HEK293 (cell line): ENCODE data around the gene BLOC1S5.
A peak's percentile ranks its signal among the peaks of the same experiment; 100 is the strongest.

Source experiments
- CTCF ChIA-PET: fragments of 350-600 bp; formaldehyde crosslinking; extraction: SDS; loops from one replicate; lab custom pipeline; 2021; ENCODE audit warnings: antibody characterized with exemption; lab: Yijun Ruan, JAX
- POLR2A ChIA-PET: fragments of 300-600 bp; formaldehyde crosslinking; extraction: SDS; loops from one replicate; lab custom pipeline; 2020; ENCODE audit warnings: antibody characterized with exemption, inconsistent platforms; lab: Yijun Ruan, JAX
- H3K27ac ChIP-seq: fragments of 200-500 bp; sonication (Bioruptor generic); 2 replicates; pipeline ENCODE4 v1.5.1; 2014; ENCODE audit warnings: low read depth, low read length, control low read depth, inconsistent platforms; ENCODE audit errors: extremely low read depth
- H3K36me3 ChIP-seq, 2 experiments: fragments of 200-500 bp in 1 of 2; sonication (Bioruptor generic) in 1 of 2; 1 replicate in 1 of 2; 2 replicates in 1 of 2; pipeline ENCODE4 v1.5.1; 2014 to 2017; ENCODE audit warnings: inconsistent platforms in 2 of 2, low read length in 2 of 2; ENCODE audit not compliant: control insufficient read depth in 2 of 2, insufficient read depth in 1 of 2
- H3K4me1 ChIP-seq: fragments of 200-500 bp; sonication (Bioruptor generic); 2 replicates; pipeline ENCODE4 v1.5.1; 2014; ENCODE audit warnings: mild to moderate bottlenecking, low read length, inconsistent platforms; ENCODE audit not compliant: control insufficient read depth, insufficient read depth
- H3K4me3 ChIP-seq: 2 replicates; pipeline ENCODE4 v1.5.1; 2011; ENCODE audit warnings: low read depth, mild to moderate bottlenecking, control low read depth, low read length, moderate library complexity
- H3K9me3 ChIP-seq: fragments of 200-500 bp; sonication (Bioruptor generic); 2 replicates; pipeline ENCODE4 v1.5.1; 2014; ENCODE audit warnings: low read depth, low read length, inconsistent platforms; ENCODE audit not compliant: control insufficient read depth, insufficient read depth
- ELK4 ChIP-seq: IDR thresholded peaks from 2 replicates; pipeline ENCODE4 v1.6.1; 2011; ENCODE audit warnings: mild to moderate bottlenecking, low read depth, low read length, borderline replicate concordance
- MZF1 ChIP-seq: fragments of 450-650 bp; formaldehyde crosslinking; IDR thresholded peaks from 2 replicates; pipeline ENCODE4 v1.5.1; 2017; ENCODE audit warnings: missing biosample characterization, missing genetic modification characterization, borderline replicate concordance
- OSR2 ChIP-seq: fragments of 450-650 bp; formaldehyde crosslinking; IDR thresholded peaks from 2 replicates; pipeline ENCODE4 v1.5.1; 2016; ENCODE audit warnings: missing biosample characterization, missing genetic modification characterization
- PBX3 ChIP-seq: sonication (generic); formaldehyde crosslinking; IDR thresholded peaks from 2 replicates; pipeline ENCODE4 v1.8.1; 2022; ENCODE audit warnings: mild to moderate bottlenecking, moderate library complexity, missing genetic modification reagents
- PRDM6 ChIP-seq: fragments of 450-650 bp; formaldehyde crosslinking; IDR thresholded peaks from 2 replicates; pipeline ENCODE4 v1.5.1; 2017; ENCODE audit warnings: missing biosample characterization, missing genetic modification characterization
- SCRT2 ChIP-seq: fragments of 450-650 bp; formaldehyde crosslinking; IDR thresholded peaks from 2 replicates; pipeline ENCODE4 v1.5.1; 2016; ENCODE audit warnings: missing biosample characterization, missing genetic modification characterization
- ZBTB1 ChIP-seq: fragments of 450-650 bp; formaldehyde crosslinking; IDR thresholded peaks from 2 replicates; pipeline ENCODE4 v1.5.1; 2016; ENCODE audit warnings: missing biosample characterization, missing genetic modification characterization
- ZBTB26 ChIP-seq: fragments of 450-650 bp; formaldehyde crosslinking; optimal IDR thresholded peaks from 2 replicates; pipeline ENCODE3; 2016; ENCODE audit warnings: missing biosample characterization, mild to moderate bottlenecking, missing genetic modification characterization
- ZNF366 ChIP-seq: fragments of 450-650 bp; formaldehyde crosslinking; conservative IDR thresholded peaks from 2 replicates; pipeline ENCODE4 v1.5.1; 2016; ENCODE audit warnings: missing biosample characterization, missing genetic modification characterization
- ZNF37A ChIP-seq: fragments of 450-650 bp; IDR thresholded peaks from 2 replicates; pipeline ENCODE4 v1.5.1; 2018; ENCODE audit warnings: missing biosample characterization, missing genetic modification characterization
- ZNF558 ChIP-seq: fragments of 450-650 bp; formaldehyde crosslinking; IDR thresholded peaks from 2 replicates; pipeline ENCODE4 v1.5.1; 2016; ENCODE audit warnings: missing biosample characterization, missing genetic modification characterization
- ZNF645 ChIP-seq: fragments of 450-650 bp; formaldehyde crosslinking; IDR thresholded peaks from 2 replicates; pipeline ENCODE4; 2016; ENCODE audit warnings: missing biosample characterization, missing genetic modification characterization
- ZNF654 ChIP-seq: fragments of 450-650 bp; formaldehyde crosslinking; IDR thresholded peaks from 2 replicates; pipeline ENCODE4 v1.5.1; 2016; ENCODE audit warnings: low read depth, missing biosample characterization, missing genetic modification characterization
- ZNF677 ChIP-seq: fragments of 450-650 bp; IDR thresholded peaks from 2 replicates; pipeline ENCODE4 v1.5.0; 2018; ENCODE audit warnings: missing biosample characterization, mild to moderate bottlenecking, missing genetic modification characterization, moderate library complexity
- ZNF830 ChIP-seq: fragments of 450-650 bp; IDR thresholded peaks from 2 replicates; pipeline ENCODE4 v1.5.0; 2018; ENCODE audit warnings: missing biosample characterization, missing genetic modification characterization, low read depth, mild to moderate bottlenecking, moderate library complexity

The BLOC1S5 gene

GRCh38 chr6:8060346-8060745, 3.8 kb downstream of the BLOC1S5 start:
- no peak for TF ChIP-seq ZNF366
- no peak for TF ChIP-seq ZNF558 (tag by site-specific recombination)
- TF ChIP-seq MZF1 (tag by site-specific recombination) = no peak
- TF ChIP-seq ZNF677 = no peak
- no peak for TF ChIP-seq OSR2 (tag by site-specific recombination)
- no peak for TF ChIP-seq SCRT2 (tag by site-specific recombination)
- no peak for TF ChIP-seq ZNF645 (tag by site-specific recombination)
- POLR2A ChIA-PET = no interaction called here

GRCh38 chr6:8059129-8059528, 5.1 kb downstream of the BLOC1S5 start:
- H3K4me3 ChIP-seq = no peak overlapping the region
- no peaks in the 10 kb centered on the region for H3K9me3 ChIP-seq
- CTCF ChIA-PET = interaction anchor here (0.5 to 4.9 kb wide), 28 partner anchors 8 to 535 kb away, joined by 3 to 64 read pairs (median 4); partner anchors contain the start of genes BMP6 and SNRNP48
- POLR2A ChIA-PET = interaction anchor here (1.0 kb wide), 1 partner anchor 469 kb away, joined by 3 read pairs; the partner anchor contains the start of gene SNRNP48
- peaks cover 8% of the 10 kb centered on the region for H3K4me1 ChIP-seq
- H3K36me3 ChIP-seq = peaks cover 6 to 31% of the 10 kb centered on the region in 2 experiments; a peak in 2 of 3 replicates
- no peak overlapping the region for H3K27ac ChIP-seq
- peak; percentile 53 for TF ChIP-seq ZNF654 (tag by site-specific recombination)
- no peak for TF ChIP-seq ZNF830 (tag by site-specific recombination)
- TF ChIP-seq ELK4 = no peak

More at GRCh38 chr6:8060346-8060745, 3.8 kb downstream of the BLOC1S5 start:
- H3K9me3 ChIP-seq = no peaks in the 10 kb centered on the region
- H3K27ac ChIP-seq = no peak overlapping the region
- H3K36me3 ChIP-seq = peaks cover 6 to 29% of the 10 kb centered on the region in 2 experiments; a peak in 2 of 3 replicates
- peaks cover 8% of the 10 kb centered on the region for H3K4me1 ChIP-seq
- H3K4me3 ChIP-seq = no peak overlapping the region
- CTCF ChIA-PET = interaction anchor here (0.7 to 4.9 kb wide), 8 partner anchors 9 to 445 kb away, joined by 3 to 64 read pairs (median 6); partner anchors contain the start of gene BMP6

- POLR2A ChIA-PET = interaction anchor here (0.9 kb wide), 1 partner anchor 440 kb away, joined by 3 read pairs; no protein-coding TSS in a partner anchor
- no peak for TF ChIP-seq ZBTB26 (tag by site-specific recombination)
- no peak overlapping the region for H3K27ac ChIP-seq
- no peaks in the 10 kb centered on the region for H3K9me3 ChIP-seq
- peaks cover 6 to 32% of the 10 kb centered on the region in 2 experiments; a peak in 2 of 3 replicates for H3K36me3 ChIP-seq
- CTCF ChIA-PET = interaction anchor here (0.7 to 4.9 kb wide), 10 partner anchors 14 to 782 kb away, joined by 3 to 64 read pairs (median 3); partner anchors contain the start of gene BMP6
- peaks cover 5% of the 10 kb centered on the region; the same call in 1 of the 2 replicates for H3K4me1 ChIP-seq
- H3K4me3 ChIP-seq = no peak overlapping the region
Observed at GRCh38 chr6:8057793-8058192, 6.4 kb downstream of the BLOC1S5 start.

- Histone ChIP-seq H3K27ac (no peak overlapping the region), H3K36me3 (peaks cover 6 to 32% of the 10 kb centered on the region in 2 experiments; a peak in 2 of 3 replicates), H3K4me1 (peaks cover 5% of the 10 kb centered on the region; the same call in 1 of the 2 replicates), H3K9me3 (no peaks in the 10 kb centered on the region), H3K4me3 (no peak overlapping the region)
- POLR2A ChIA-PET = no interaction called here
- TF ChIP-seq PRDM6 (tag by site-specific recombination) = 0 out of 2 replicates have a peak, but pooled peaks have one; percentile 18
- no peak for TF ChIP-seq ZNF37A (tag by site-specific recombination)
- TF ChIP-seq ZBTB1 = no peak
- TF ChIP-seq PBX3 (CRISPR knock-in tag) = no peak
- CTCF ChIA-PET = interaction anchor here (0.7 to 4.9 kb wide), 4 partner anchors 46 to 334 kb away, joined by 3 to 64 read pairs (median 3); partner anchors contain the start of gene BMP6
Observed at GRCh38 chr6:8057263-8057662, 6.9 kb downstream of the BLOC1S5 start.
